RWPE2 (cell line): ENCODE data around the gene CLDN9.

Experiments used
- ATAC-seq: fragments of 200-7000 bp; cut with Tn5 transposase; 3 replicates; pipeline ENCODE4 v1.9.1; 2021; ENCODE audit warnings: low read depth
- DNase-seq: peaks from one replicate; pipeline ENCODE4 v3.0.0-alpha.2; 2020; ENCODE audit warnings: low spot score
- H3K27ac ChIP-seq: fragments of 450-650 bp; 2 replicates; pipeline ENCODE4 v1.5.1; 2017; ENCODE audit warnings: mild to moderate bottlenecking; ENCODE audit not compliant: poor library complexity, severe bottlenecking
- H3K27me3 ChIP-seq: fragments of 250-450 bp; sonication (Bioruptor Pico); 2 replicates; pipeline ENCODE4 v1.5.1; 2021; ENCODE audit warnings: mild to moderate bottlenecking, moderate library complexity; ENCODE audit not compliant: insufficient read depth, poor library complexity, severe bottlenecking
- H3K36me3 ChIP-seq: fragments of 250-450 bp; sonication (Bioruptor Pico); 2 replicates; pipeline ENCODE4 v1.5.1; 2020; ENCODE audit warnings: low read depth, mild to moderate bottlenecking, moderate library complexity
- H3K4me1 ChIP-seq: fragments of 250-450 bp; sonication (Bioruptor Pico); 2 replicates; pipeline ENCODE4 v1.5.1; 2021; ENCODE audit warnings: mild to moderate bottlenecking, moderate library complexity; ENCODE audit not compliant: insufficient read depth, poor library complexity, severe bottlenecking
- H3K4me3 ChIP-seq: fragments of 250-450 bp; sonication (Bioruptor Pico); 2 replicates; pipeline ENCODE4 v1.5.1; 2021; ENCODE audit warnings: mild to moderate bottlenecking, moderate library complexity; ENCODE audit not compliant: severe bottlenecking
- H3K9me3 ChIP-seq: fragments of 250-450 bp; sonication (Bioruptor Pico); 2 replicates; pipeline ENCODE4 v1.5.1; 2021; ENCODE audit warnings: mild to moderate bottlenecking, moderate library complexity; ENCODE audit not compliant: severe bottlenecking
- TF ChIP-seq, protein P1 (sequence below): fragments of 450-650 bp; IDR thresholded peaks from one replicate; pipeline ENCODE4 v1.5.1; 2017; ENCODE audit warnings: mild to moderate bottlenecking, moderate library complexity; ENCODE audit not compliant: poor library complexity, severe bottlenecking

CLDN9 gene

DNA sequence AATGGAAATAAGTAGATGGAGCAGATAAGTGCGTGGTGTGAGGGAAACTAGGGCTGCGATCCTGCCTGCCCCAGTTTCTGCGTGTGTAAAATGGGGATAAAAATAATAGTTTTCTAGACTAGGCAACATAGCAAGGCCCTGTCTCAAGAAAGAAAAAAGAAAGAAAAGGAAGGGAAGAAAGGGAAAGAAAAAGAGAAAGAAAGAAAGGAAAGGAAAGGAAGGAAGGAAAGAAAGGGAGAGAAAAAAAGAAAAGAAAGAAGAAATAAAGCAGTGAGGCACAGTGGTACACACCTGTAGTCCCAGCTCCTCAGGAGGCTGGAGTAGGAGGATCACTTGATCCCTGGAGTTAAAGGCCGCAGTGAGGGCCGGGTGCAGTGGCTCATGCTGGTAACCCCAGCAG is 30.3 kb upstream of the CLDN9 start:
- no peak for ATAC-seq
- TF ChIP-seq, protein P1, sequence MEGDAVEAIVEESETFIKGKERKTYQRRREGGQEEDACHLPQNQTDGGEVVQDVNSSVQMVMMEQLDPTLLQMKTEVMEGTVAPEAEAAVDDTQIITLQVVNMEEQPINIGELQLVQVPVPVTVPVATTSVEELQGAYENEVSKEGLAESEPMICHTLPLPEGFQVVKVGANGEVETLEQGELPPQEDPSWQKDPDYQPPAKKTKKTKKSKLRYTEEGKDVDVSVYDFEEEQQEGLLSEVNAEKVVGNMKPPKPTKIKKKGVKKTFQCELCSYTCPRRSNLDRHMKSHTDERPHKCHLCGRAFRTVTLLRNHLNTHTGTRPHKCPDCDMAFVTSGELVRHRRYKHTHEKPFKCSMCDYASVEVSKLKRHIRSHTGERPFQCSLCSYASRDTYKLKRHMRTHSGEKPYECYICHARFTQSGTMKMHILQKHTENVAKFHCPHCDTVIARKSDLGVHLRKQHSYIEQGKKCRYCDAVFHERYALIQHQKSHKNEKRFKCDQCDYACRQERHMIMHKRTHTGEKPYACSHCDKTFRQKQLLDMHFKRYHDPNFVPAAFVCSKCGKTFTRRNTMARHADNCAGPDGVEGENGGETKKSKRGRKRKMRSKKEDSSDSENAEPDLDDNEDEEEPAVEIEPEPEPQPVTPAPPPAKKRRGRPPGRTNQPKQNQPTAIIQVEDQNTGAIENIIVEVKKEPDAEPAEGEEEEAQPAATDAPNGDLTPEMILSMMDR, result no peak
- H3K36me3 ChIP-seq, result peaks cover 17% of the 10 kb centered on the region
- no peak overlapping the region for H3K4me3 ChIP-seq
- peak overlapping the region; percentile 71 for H3K27ac ChIP-seq
- H3K9me3 ChIP-seq, result no peaks in the 10 kb centered on the region
- H3K4me1 ChIP-seq, result peaks cover 11% of the 10 kb centered on the region
- H3K27me3 ChIP-seq, result no peaks in the 10 kb centered on the region
- no peak for DNase-seq

DNA sequence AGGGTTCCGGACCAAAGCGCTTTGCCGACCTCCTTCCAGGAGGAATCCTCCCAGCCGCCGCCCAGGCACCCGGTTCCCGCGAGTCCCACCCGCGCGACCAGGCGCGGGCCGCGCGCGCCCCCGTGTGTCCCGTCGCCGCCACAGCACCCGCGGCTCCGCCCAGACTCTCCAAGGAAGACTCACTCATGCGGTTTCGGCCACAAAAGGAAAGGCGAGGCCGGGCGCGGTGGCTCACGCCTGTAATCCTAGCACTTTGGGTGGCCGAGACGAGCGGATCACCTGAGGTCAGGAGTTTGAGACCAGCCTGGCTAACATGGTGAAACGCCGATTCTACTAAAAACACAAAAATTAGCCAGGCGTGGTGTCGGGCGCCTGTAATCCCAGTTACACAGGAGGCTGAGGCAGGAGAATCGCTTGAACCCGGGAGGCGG is 29.0 kb upstream of the CLDN9 start:
- ATAC-seq, result peak; percentile 59
- Histone ChIP-seq H3K27me3 (no peaks in the 10 kb centered on the region), H3K4me1 (peaks cover 8% of the 10 kb centered on the region), H3K36me3 (peaks cover 4% of the 10 kb centered on the region), H3K27ac (peak overlapping the region; percentile 71), H3K9me3 (no peaks in the 10 kb centered on the region), H3K4me3 (peak overlapping the region; percentile 19)
- DNase-seq, result no peak
- TF ChIP-seq, protein P1, result peak; percentile 95

DNA sequence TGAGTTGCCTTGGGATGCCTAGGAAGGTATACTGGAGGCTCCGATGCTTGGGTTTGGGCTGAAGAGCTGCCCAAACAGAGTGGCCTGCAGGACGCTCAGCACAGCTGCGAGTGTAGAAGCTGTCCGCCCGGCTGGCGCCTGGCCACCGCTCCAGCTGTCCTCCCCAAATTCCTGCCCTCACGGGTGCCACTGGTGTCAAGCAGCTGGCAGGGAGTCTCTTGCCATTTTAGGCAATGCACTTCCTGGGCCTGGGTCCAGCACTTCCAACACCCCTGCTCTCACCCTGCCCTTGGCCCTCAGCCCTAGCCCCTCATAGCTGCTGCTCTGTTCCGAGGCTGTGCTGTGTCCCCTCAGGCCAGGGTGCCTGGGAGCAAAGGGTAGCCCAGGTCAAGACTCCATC is 27.3 kb upstream of the CLDN9 start:
- H3K4me1 ChIP-seq, result peaks cover 7% of the 10 kb centered on the region
- no peak overlapping the region for H3K4me3 ChIP-seq
- H3K27ac ChIP-seq, result no peak overlapping the region
- H3K36me3 ChIP-seq, result no peaks in the 10 kb centered on the region
- TF ChIP-seq, protein P1, result no peak
- H3K27me3 ChIP-seq, result no peaks in the 10 kb centered on the region
- no peak for ATAC-seq
- DNase-seq, result no peak
- no peaks in the 10 kb centered on the region for H3K9me3 ChIP-seq

DNA sequence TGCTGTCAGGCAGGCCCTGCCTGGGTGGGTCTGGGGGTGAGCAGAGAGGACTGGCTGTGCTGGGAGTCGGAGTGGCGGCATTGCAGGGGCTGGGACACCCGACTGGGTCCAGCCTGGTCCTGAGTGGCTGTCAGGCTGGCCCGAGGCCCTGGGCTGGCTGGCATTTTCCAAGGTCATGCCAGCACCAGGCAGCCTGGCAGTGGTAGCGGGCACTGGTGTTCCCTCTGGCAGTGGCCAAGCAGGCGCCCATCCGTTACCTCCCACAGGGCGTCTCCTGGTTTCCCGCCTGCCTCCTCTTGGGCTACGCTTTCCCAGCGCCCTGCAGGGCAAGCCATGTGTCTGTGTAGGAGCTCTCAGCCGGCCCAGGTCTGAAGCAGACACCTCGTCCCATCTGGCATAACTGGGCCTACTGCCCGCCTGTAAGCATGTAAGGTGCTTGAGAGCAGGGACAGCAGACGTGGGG is 26.8 kb upstream of the CLDN9 start:
- Histone ChIP-seq H3K27me3 (no peaks in the 10 kb centered on the region), H3K27ac (no peak overlapping the region)
- no peak for ATAC-seq

DNA sequence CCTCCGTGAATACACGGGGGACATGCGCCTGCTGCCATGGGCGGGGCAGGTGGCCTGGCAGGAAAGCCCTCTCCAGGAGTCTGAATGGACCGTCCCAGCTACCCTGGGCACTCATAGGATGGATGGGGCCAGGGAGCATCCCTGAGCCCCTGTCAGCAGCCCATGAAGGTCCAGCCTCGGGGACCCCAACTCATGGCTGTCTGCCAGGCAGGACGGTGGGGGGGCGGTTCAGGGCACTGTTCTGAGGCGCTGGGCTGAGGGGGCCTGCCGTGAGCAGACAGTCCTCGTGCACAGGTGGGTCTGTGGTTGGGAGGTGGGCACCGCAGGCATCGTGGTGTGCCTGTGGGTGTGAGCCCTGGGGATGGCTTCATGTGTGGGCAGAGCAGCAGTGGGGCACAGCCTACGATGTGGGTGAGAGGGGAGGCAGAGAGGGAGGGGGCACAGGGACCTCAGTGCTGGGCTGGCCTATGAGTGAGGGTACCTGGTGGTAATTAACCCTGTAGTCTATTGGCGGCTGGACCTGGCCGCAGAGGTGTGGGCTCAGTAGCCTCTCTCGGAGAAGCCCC is 26.0 kb upstream of the CLDN9 start:
- no peak for ATAC-seq
- TF ChIP-seq, protein P1, result no peak
- Histone ChIP-seq H3K4me3 (no peak overlapping the region), H3K27me3 (no peaks in the 10 kb centered on the region), H3K9me3 (no peaks in the 10 kb centered on the region), H3K27ac (no peak overlapping the region), H3K36me3 (no peaks in the 10 kb centered on the region), H3K4me1 (peaks cover 20% of the 10 kb centered on the region)
- no peak for DNase-seq

More for the DNA sequence above, 26.8 kb upstream of the CLDN9 start:
- TF ChIP-seq, protein P1, result no peak
- H3K4me1 ChIP-seq, result peaks cover 12% of the 10 kb centered on the region
- H3K9me3 ChIP-seq, result no peaks in the 10 kb centered on the region
- DNase-seq, result no peak
- H3K4me3 ChIP-seq, result no peak overlapping the region
- H3K36me3 ChIP-seq, result no peaks in the 10 kb centered on the region
